Measurements from ENCODE around the gene NDUFC1. TPM values are rescaled to one million over a fixed set of nuclear protein-coding genes. Genes with fewer than 3 reads are reported as not detected.
"Not testable (repeated sequence)": the region's sequence is repeated elsewhere in the genome, so short reads cannot be mapped to it uniquely, and the experiment has no call there.

NDUFC1 gene
- total RNA-seq = 42.8 and 64.5 TPM in 2 replicates

- DNase-seq (ENCODE audit: extremely low read depth, low read depth, low spot score) = no peak
Observed at GRCh38 chr4:139301821-139302611, at the start of gene NDUFC1. Gene NDUFC1, minus strand, starts transcription at chr4:139302477. Its CDS starts 6,679 bp downstream, at chr4:139295798.

GRCh38 chr4:139337612-139338011 is 35.3 kb upstream of the NDUFC1 start:
- no peak for DNase-seq (ENCODE audit: extremely low read depth, low read depth, low spot score)

- no peak for DNase-seq (ENCODE audit: extremely low read depth, low read depth, low spot score)
Observed at GRCh38 chr4:139333046-139333445, 30.8 kb upstream of the NDUFC1 start.

- no peak for DNase-seq (ENCODE audit: extremely low read depth, low read depth, low spot score)
Observed at GRCh38 chr4:139331185-139331584, 28.9 kb upstream of the NDUFC1 start.

GRCh38 chr4:139330283-139330682 is 28.0 kb upstream of the NDUFC1 start:
- DNase-seq (ENCODE audit: extremely low read depth, low read depth, low spot score) = no peak

GRCh38 chr4:139329665-139330200 is 27.5 kb upstream of the NDUFC1 start:
- no peak for DNase-seq (ENCODE audit: extremely low read depth, low read depth, low spot score)

- no peak for DNase-seq (ENCODE audit: extremely low read depth, low read depth, low spot score)
Observed at GRCh38 chr4:139324620-139325019, 22.3 kb upstream of the NDUFC1 start.

GRCh38 chr4:139322541-139322940 is 20.3 kb upstream of the NDUFC1 start:
- not testable (repeated sequence) for DNase-seq (ENCODE audit: extremely low read depth, low read depth, low spot score)

GRCh38 chr4:139322070-139322469 is 19.8 kb upstream of the NDUFC1 start:
- DNase-seq (ENCODE audit: extremely low read depth, low read depth, low spot score) = not testable (repeated sequence)

GRCh38 chr4:139319571-139319970 is 17.3 kb upstream of the NDUFC1 start:
- DNase-seq (ENCODE audit: extremely low read depth, low read depth, low spot score) = no peak

- no peak for DNase-seq (ENCODE audit: extremely low read depth, low read depth, low spot score)
Observed at GRCh38 chr4:139317635-139318034, 15.4 kb upstream of the NDUFC1 start.

GRCh38 chr4:139316733-139317132 is 14.5 kb upstream of the NDUFC1 start:
- no peak for DNase-seq (ENCODE audit: extremely low read depth, low read depth, low spot score)

GRCh38 chr4:139315221-139315675 is 13.0 kb upstream of the NDUFC1 start:
- no peak for DNase-seq (ENCODE audit: extremely low read depth, low read depth, low spot score)

GRCh38 chr4:139314047-139314800 is 11.9 kb upstream of the NDUFC1 start:
- no peak for DNase-seq (ENCODE audit: extremely low read depth, low read depth, low spot score)

GRCh38 chr4:139313414-139313813 is 11.1 kb upstream of the NDUFC1 start:
- not testable (repeated sequence) for DNase-seq (ENCODE audit: extremely low read depth, low read depth, low spot score)

- DNase-seq (ENCODE audit: extremely low read depth, low read depth, low spot score) = no peak
Observed at GRCh38 chr4:139312552-139313332, 10.5 kb upstream of the NDUFC1 start.

GRCh38 chr4:139311909-139312308 is 9.6 kb upstream of the NDUFC1 start:
- no peak for DNase-seq (ENCODE audit: extremely low read depth, low read depth, low spot score)

- DNase-seq (ENCODE audit: extremely low read depth, low read depth, low spot score) = no peak
Observed at GRCh38 chr4:139304920-139305319, 2.6 kb upstream of the NDUFC1 start.

- peak; percentile 90 for DNase-seq (ENCODE audit: extremely low read depth, low read depth, low spot score)
Observed at GRCh38 chr4:139301113-139301820, 1.0 kb downstream of the NDUFC1 start, which contains the start of gene NAA15. Gene NAA15, plus strand, starts transcription at chr4:139301505. Its CDS starts 273 bp downstream, at chr4:139301778.
